GM19438 (cell line): ENCODE measurements around the gene ZBED3.
A peak's percentile ranks its signal among the peaks of the same experiment; 100 is the strongest.
"Not testable (repeated sequence)": the region's sequence is repeated elsewhere in the genome, so short reads cannot be mapped to it uniquely, and the experiment has no call there.

Experiments used
- ATAC-seq: cut with Tn5 transposase; IDR thresholded peaks from one replicate; pipeline ENCODE4 v1.9.1; 2021; ENCODE audit warnings: low read depth; ENCODE audit not compliant: unreplicated experiment

ZBED3 gene

DNA sequence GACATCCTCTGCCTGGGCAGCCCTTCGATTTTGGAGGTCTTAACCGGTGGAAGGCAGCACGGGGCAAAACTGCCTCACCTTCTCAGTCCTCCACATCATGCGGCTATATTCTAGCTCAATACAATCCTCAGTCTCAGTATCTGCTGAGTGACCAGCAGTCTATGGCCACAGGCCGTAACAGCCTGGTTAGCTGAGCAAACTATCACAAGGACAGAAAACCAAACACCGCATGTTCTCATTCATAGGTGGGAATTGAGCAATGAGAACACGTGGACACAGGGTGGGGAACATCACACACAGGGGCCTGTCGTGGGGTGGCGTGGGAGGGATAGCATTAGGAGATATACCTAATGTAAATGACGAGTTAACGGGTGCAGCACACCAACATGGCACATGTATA lies 6.6 kb downstream of the ZBED3 start:
- not testable (repeated sequence) for ATAC-seq

DNA sequence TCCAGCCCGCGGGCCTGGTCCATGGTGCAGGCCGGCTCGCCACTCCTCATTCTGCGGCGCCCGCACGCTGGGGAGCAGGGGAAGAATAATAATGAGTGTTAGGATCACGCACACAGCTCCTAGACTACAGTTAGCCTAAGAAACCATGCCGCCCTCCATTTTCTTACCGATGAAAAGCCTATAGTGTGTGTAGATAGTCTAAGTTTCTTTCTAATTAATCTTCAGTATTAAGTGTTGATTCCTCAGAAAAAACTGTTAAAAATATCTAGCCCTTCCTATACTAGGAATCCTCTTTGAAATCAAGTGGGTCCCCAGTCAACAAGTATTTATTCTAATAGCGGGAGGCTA lies 9.3 kb downstream of the ZBED3 start:
- ATAC-seq, result no peak

DNA sequence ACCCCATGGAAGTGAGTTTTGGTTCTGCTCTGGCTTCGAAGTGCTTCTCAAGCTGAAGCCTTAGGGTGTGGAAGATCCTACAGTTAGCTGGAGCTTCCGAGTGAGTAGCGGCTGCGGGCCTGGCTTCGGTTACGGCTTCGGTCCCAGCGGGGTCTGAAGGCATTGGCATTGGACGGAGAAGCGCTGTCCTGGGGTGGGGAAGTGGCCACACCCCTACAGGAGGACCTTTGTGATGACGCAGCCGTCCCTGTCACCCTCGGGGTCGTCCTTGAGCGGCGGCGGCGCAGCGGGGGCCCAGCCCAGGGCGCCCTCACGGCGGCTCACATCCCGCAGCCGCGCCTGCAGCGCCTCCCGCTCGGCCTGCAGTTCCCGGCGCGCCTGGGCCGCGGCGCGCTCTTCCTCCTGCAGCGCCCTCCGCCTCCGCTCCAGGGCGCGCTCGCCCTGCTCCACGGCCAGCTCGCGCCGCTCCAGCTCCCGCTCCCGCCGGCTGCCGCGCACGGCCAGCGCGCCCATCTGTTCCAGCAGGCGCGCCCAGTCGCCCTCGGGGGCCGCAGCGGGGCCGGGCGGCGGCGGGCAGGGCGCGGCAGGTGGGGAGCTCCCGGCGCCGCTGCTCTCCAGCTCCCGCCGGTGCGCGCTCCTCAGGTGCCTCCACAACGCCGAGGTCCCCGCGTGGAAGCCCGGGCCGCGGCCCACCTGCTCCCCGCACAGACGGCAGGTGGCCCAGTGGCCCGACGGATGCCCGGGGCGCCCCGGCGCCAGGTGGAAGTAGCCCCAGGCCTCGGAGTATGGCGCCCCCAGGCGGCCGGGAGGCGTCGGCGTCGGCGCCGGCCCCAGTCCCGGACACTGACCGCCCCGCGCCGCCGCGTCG lies 9.9 kb downstream of the ZBED3 start:
- peak; percentile 87 for ATAC-seq

DNA sequence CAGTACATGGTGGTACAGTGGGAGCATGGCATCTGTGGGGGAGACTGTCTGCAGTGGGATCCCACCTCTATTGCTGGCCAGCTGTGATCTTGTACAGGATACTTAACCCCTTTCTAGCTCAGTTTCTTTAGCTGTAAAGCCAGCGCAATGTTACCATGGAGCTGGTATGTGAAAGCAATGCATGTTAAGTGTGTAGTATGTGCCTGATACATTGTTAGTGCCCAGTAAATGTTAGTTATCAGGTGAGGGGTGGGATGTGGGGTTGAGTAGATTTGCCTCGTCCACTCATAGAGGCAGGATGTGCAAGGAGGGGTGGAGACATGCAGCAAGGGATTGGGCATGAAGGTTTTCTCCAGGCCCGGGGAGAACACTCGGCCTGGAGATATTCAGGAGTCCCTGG lies 12.3 kb downstream of the ZBED3 start:
- no peak for ATAC-seq

DNA sequence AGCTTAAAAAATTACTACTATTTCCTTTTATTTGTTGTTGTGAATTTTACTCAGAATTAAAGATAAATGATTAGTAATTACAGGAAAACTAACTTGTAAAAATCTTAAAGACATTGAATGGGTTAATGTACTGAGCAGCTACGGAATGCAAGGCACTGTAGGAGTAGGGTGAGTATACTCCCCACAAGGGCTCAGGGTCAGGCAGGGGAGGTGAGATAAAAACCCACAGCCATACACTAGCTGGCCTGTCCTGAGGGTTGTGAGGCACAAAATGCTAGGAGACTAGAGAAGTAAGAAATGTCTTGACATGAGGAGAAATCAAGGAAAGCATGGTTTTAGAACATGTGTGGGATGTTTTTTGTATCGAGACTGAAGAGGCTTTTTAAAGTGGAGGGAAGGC lies 13.4 kb downstream of the ZBED3 start:
- no peak for ATAC-seq

DNA sequence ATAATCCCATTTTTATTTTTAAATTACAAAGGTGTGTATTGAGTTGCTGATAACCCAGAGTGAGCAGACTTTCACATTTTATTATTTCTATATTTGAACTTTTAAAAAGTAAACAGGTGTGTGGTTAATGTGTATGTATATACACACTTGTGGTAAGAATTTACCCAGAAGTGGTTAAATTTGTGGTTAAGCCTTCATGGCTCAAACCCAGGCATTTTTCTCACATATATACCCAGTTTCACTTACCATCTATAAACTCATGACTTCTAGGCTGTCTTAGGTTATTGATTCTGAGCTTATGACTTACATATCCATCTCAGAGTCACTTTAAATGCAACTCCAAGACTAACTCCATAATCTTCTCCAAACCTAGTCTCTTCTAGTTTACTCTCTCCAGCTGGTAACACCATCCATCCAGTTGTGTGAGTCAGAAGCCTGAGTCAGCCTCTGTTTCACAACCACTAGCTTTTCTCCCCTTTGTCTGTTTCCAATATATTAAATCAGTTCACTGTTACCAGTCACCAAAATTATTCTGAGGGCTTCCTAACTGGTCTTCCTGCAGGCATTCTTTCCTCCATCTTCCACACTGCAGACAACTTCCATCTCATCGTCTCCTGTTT lies 20.2 kb downstream of the ZBED3 start:
- peak; percentile 68 for ATAC-seq

- ATAC-seq, result peak; percentile 33
Observed at GRCh38 chr5:77066184-77066583, 20.9 kb downstream of the ZBED3 start.

DNA sequence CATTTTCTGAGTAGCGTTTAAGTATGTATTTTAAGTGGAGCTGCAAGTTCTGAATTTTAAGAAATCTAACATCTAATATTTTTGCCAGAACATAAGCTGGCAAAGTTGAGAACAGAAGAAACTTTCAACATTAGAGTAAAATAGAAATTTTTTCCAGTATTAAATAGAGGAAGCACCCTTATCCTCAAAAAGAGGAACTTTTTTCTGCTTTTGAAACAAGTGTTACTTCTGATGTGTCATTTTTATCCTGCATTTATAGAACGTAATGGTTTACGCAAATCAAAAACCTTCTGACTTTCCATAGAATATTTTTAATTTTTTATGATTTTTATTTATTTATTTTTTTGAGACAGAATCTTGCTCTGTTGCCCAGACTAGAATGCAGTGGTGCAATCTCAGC lies 21.8 kb downstream of the ZBED3 start:
- ATAC-seq, result no peak

- no peak for ATAC-seq
Observed at GRCh38 chr5:77064040-77064439, 23.0 kb downstream of the ZBED3 start.

DNA sequence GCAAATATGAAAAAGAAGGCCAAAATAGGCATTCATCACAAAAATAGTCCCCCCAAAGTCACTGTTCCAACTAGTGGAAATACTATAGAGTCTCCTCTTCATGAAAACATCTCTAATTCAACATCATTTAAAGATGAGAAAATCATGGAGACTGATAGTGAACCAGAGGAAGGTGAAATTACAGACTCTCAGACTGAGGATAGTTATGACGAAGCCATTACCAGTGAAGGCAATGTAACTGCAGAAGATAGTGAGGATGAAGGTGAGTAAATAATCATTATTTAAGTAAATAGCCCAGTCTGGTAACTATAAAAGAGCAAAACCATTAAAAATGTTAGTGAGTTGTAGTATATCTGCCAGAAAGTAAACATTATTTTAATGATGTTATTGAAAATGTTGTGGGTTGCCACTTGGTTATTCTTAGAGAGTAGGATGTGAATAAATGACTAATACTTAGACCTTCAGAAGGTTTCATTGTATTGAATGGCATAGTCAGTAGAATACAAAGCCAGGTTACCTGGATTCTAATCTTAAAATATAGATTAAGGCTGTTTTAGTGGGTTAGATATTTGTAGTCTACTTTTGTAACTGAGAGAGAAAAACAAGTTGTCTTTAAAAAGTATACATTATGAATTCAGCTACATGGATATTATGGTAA lies 40.5 kb downstream of the ZBED3 start:
- ATAC-seq, result no peak

- ATAC-seq, result no peak
Observed at GRCh38 chr5:77035950-77036349, 51.1 kb downstream of the ZBED3 start.

DNA sequence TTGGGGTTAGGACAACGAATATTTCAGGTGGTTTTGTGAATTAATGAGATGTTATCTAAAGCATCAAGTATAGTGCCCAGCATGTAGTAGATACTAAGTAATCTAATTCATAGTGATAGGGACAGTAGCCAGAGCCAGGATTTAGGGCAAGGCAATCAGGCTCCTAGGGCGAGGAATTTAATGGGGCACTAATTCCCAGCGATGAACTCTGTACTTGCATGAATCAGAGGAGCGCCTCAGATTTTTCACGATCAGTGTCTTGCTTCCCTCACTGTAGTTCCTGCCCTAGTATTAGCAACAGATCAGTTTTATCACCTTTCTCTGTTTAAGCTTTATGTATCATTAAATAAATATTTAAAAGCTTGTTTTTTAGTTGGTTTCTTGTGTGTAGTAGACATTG lies 53.7 kb downstream of the ZBED3 start:
- ATAC-seq, result no peak

GRCh38 chr5:77032635-77033034 lies 54.5 kb downstream of the ZBED3 start:
- no peak for ATAC-seq

GRCh38 chr5:77031891-77032290 lies 55.2 kb downstream of the ZBED3 start:
- no peak for ATAC-seq

- ATAC-seq, result peak; percentile 98
Observed at GRCh38 chr5:77030097-77031071, 56.7 kb downstream of the ZBED3 start, which contains the start of gene AGGF1. AGGF1 (plus strand) TSS chr5:77030404; CDS start chr5:77030767, 363 bp downstream.

DNA sequence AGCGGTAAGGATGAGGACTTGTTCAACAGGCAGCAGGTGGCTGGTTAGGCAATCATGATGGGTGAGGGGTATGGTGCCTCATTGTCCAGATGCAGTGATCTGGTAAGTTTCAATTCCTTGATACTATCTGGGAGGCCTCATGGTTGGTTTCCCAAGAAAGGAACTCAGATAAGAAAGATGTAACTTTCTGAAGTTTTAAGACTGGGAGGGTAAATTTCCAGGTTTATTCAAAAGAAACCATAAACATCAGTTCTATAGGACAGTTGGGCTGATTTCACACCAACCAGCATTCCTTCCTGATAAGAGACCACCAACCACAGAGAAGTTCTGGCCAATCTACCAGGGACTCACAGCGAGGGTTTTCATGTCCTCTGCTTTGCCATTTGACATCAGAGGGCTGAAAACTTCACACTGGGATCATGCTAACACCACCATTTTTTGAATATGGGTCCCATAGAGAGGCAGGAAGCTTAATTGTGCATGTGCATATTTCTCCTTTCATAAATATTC lies 57.7 kb downstream of the ZBED3 start:
- ATAC-seq, result no peak

- ATAC-seq, result no peak
Observed at GRCh38 chr5:77028631-77029375, 58.3 kb downstream of the ZBED3 start.

DNA sequence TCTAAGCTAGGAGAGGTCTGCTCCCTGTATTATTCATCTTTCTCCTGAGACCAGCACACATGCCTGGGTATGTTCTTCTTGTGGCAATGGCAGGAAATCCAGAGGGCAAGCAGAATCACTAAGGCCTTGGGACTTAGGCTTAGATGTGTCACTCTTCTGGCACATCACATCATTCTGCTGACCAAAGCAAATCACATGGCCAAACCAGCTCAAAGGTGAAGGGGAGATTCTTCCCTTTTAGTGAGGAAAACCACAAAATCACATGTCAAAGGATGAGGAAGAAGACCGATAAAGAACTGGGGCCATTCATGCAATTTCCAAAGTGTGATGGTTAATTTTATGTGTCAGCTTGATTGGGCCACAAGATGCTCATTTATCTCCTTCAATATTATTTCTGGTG lies 62.6 kb downstream of the ZBED3 start:
- ATAC-seq, result no peak
